HG02798 (cell line): Measurements from ENCODE around the gene PAQR3.
A peak's percentile ranks its signal among the peaks of the same experiment; 100 is the strongest.

Source experiments
- ATAC-seq: cut with Tn5 transposase; IDR thresholded peaks from one replicate; pipeline ENCODE4 v1.9.1; 2021; ENCODE audit warnings: mild to moderate bottlenecking; ENCODE audit not compliant: unreplicated experiment, poor library complexity

Gene PAQR3, protein sequence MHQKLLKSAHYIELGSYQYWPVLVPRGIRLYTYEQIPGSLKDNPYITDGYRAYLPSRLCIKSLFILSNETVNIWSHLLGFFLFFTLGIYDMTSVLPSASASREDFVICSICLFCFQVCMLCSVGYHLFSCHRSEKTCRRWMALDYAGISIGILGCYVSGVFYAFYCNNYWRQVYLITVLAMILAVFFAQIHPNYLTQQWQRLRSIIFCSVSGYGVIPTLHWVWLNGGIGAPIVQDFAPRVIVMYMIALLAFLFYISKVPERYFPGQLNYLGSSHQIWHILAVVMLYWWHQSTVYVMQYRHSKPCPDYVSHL

GRCh38 chr4:78938868-78939666 lies at the start of gene PAQR3:
Gene PAQR3 (minus strand): TSS chr4:78939438. CDS start chr4:78939224, 214 bp downstream.
- ATAC-seq, result peak; percentile 99

GRCh38 chr4:78987683-78988082 lies 48.4 kb upstream of the PAQR3 start:
- ATAC-seq, result no peak

GRCh38 chr4:78984593-78984992 lies 45.4 kb upstream of the PAQR3 start:
- no peak for ATAC-seq

- ATAC-seq, result no peak
Observed at GRCh38 chr4:78975865-78976264, 36.6 kb upstream of the PAQR3 start.

- no peak for ATAC-seq
Observed at GRCh38 chr4:78971776-78972175, 32.5 kb upstream of the PAQR3 start.

DNA sequence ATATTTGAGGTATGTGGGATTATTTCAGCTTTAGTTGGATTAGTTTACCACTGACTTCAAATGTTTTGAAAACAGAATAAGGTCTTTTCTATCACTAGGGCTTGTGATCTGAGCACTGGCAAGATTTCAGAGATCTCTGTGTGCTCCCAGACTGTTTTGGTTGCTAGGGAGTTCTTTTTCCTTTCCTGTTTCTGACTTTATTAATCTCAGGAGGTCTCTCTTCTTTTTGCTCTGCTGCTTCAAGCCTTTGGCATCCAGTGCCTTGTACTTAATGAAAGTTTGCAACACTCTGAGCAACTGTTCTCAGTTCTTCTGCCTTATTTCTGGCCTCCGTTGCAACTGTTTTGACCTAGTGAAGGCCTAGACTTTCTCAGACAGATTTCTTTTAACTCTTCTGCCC lies 32.1 kb upstream of the PAQR3 start:
- no peak for ATAC-seq

DNA sequence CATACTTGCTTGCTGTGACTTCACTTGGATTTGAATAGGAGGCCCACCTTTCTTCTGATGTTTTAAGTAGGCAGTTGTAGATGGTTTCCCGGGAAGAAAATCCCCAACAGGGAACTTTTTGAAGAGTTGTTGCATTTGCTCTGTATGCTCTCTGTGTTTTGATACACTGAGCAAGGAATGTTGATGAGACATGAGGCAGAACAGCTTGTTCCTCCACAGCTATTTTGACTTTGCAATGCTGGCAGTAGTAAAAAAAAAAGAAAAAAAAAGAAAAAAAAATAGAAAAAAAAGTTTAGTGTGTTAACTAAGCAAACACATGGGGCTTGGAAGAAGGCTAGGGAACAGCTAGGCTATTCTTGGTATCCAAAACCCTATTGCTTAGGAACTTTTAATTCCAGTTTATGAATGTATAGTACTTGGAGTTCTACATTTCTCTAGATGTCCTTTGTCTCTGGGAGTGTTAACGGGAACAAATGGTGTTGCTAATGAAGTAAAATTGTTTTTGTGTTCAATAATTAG lies 23.4 kb upstream of the PAQR3 start:
- ATAC-seq, result no peak

GRCh38 chr4:78960926-78961325 lies 21.7 kb upstream of the PAQR3 start:
- ATAC-seq, result no peak

- no peak for ATAC-seq
Observed at GRCh38 chr4:78956975-78957374, 17.7 kb upstream of the PAQR3 start.

- ATAC-seq, result no peak
Observed at GRCh38 chr4:78953769-78954666, 14.8 kb upstream of the PAQR3 start.

DNA sequence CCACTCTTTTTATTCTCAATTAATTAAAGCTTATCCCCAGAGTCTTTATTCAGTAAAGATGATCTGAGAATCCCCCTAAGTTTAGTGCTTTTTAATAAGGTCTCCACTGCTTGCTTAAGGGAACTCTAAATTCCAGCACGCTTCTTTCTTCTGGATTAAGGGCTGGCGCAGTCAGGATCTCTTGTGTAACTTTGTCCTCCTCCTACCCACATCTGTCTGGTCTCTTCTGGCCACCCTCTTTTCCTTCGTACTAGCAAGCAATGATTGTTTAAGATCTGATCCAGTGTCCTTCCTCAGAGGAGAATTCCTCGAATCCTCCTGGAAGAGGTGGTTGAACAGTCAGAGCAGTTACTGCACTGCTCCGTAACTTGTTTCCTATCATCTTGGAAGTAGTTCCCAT lies 14.0 kb upstream of the PAQR3 start:
- no peak for ATAC-seq

- peak; percentile 81 for ATAC-seq
Observed at GRCh38 chr4:78951862-78952472, 12.7 kb upstream of the PAQR3 start.

GRCh38 chr4:78949735-78950134 lies 10.5 kb upstream of the PAQR3 start:
- no peak for ATAC-seq

- ATAC-seq, result no peak
Observed at GRCh38 chr4:78945651-78946179, 6.5 kb upstream of the PAQR3 start.

- no peak for ATAC-seq
Observed at GRCh38 chr4:78944381-78944780, 5.1 kb upstream of the PAQR3 start.

GRCh38 chr4:78940752-78941151 lies 1.5 kb upstream of the PAQR3 start:
- no peak for ATAC-seq

DNA sequence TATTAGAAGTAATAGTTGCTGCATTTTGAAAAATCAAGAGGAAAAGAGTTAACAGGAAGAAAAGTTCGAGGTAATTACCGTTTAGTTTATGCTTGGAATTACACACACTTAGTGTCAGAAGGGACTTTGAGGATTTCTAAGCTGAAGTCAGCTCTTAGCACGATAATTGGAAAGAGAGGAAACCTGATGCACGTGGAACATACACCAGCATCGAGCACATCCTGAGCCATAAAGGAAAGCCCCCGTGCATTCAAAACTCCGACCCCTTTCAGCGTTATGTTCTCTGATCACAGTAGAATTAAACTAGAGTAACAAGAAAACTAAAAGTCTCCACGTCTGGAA lies 400 bp upstream of the PAQR3 start:
- ATAC-seq, result peak; percentile 16

- ATAC-seq, result no peak
Observed at GRCh38 chr4:78938474-78938867, 767 bp downstream of the PAQR3 start.

DNA sequence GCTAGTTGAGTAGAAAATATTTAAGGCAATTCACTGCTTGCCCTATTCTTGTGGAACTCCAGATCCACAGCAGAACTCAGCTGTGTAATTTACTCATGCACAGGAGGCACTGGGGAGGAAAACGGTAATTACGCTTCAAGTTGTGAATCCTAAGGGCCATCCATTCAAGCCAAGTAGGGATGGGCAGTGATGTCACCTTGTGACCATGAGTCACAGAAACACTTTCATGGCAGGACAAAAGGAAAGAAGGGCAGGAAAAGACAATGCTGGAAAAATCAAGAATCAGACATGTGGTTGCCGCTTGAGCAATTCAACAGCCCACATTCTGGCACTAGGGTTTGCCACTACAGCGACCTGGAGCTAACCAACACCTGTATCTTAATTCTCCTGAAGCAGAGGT lies 1.4 kb downstream of the PAQR3 start:
- ATAC-seq, result no peak

DNA sequence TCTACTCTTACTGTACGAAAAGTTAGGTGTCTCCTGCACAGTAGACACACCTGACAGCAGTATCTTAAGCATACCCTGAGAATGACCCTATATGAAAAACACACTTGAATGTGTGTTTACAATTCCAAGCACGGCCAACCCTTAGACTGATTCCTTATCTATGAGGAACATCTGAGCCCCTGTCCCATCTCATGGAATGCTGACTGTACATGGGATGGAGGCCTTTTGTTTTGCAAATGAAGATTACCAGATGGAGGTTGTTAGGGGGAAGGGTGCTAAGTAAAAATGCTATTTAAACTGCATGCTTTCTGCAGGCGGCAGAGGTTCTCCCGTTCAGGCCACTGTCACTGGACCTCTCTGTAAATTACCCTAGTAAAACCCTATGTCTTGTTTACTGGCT lies 2.2 kb downstream of the PAQR3 start:
- no peak for ATAC-seq
